Measurements from ENCODE around the gene PPIL1. TPM values are rescaled to one million over a fixed set of nuclear protein-coding genes. Genes with fewer than 3 reads are reported as not detected.
A peak's percentile ranks its signal among the peaks of the same experiment; 100 is the strongest.

The PPIL1 gene
- total RNA-seq, 1 donor from 2014 or later = 33.4 TPM

GRCh38 chr6:36863670-36864540 is 10.7 kb downstream of the PPIL1 start:
- peaks cover 62% of the 10 kb centered on the region for H3K4me1 Mint-ChIP-seq (ENCODE audit: unreplicated experiment)
- TF ChIP-seq CTCF (IDR thresholded peaks at IDR 0.05; ENCODE audit: unreplicated experiment) = no peak
- no peak overlapping the region for H3K4me3 Mint-ChIP-seq (ENCODE audit: unreplicated experiment)
- no peak for DNase-seq (ENCODE audit: low spot score)
- H3K27me3 Mint-ChIP-seq (ENCODE audit: unreplicated experiment) = no peaks in the 10 kb centered on the region
- no peaks in the 10 kb centered on the region for H3K9me3 Mint-ChIP-seq (ENCODE audit: unreplicated experiment)
- H3K36me3 Mint-ChIP-seq (ENCODE audit: low read depth, unreplicated experiment) = peaks cover 18% of the 10 kb centered on the region
- H3K27ac Mint-ChIP-seq (ENCODE audit: unreplicated experiment) = peak overlapping the region; percentile 57

GRCh38 chr6:36862848-36863382 is 11.7 kb downstream of the PPIL1 start:
- Mint-ChIP-seq H3K4me3 (ENCODE audit: unreplicated experiment) (peak overlapping the region; percentile 3), H3K36me3 (ENCODE audit: low read depth, unreplicated experiment) (peaks cover 18% of the 10 kb centered on the region), H3K27me3 (ENCODE audit: unreplicated experiment) (no peaks in the 10 kb centered on the region), H3K27ac (ENCODE audit: unreplicated experiment) (no peak overlapping the region), H3K4me1 (ENCODE audit: unreplicated experiment) (peaks cover 62% of the 10 kb centered on the region), H3K9me3 (ENCODE audit: unreplicated experiment) (no peaks in the 10 kb centered on the region)
- no peak for TF ChIP-seq CTCF (IDR thresholded peaks at IDR 0.05; ENCODE audit: unreplicated experiment)
- DNase-seq (ENCODE audit: low spot score) = no peak

DNA sequence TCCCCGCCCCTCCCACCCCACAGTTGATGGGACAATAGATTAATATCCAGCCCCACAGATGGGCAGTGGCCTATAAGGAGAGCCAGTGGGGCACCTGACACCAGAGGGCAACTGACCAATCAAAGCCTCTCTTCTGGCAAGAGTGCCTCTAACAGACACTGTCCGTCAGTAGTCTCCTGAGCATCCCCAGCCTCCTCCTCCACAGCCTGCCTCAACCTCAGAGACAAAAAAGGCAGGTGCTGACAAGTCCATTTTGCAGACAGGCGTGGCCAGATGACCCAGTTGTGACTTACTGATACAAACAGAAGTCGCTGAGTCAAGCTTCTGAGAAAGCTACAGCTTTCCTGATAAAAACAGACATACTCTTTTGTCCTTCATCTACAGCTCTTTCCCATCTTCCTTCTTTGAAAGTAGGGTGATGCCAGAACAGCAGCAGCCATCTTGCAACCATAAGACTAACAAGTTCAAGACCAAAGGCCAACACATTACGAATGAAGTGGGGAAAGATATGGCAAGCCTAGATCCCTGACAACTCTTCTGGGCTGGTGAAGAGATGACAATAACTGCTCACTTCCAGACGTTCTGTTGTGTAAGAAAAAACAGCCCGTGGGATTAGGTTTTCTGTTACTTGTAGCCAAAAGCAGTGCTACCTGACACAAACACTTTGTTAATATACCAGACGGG is 12.3 kb downstream of the PPIL1 start:
- H3K4me3 Mint-ChIP-seq (ENCODE audit: unreplicated experiment) = no peak overlapping the region
- no peaks in the 10 kb centered on the region for H3K27me3 Mint-ChIP-seq (ENCODE audit: unreplicated experiment)
- H3K36me3 Mint-ChIP-seq (ENCODE audit: low read depth, unreplicated experiment) = peaks cover 18% of the 10 kb centered on the region
- H3K27ac Mint-ChIP-seq (ENCODE audit: unreplicated experiment) = no peak overlapping the region
- H3K9me3 Mint-ChIP-seq (ENCODE audit: unreplicated experiment) = no peaks in the 10 kb centered on the region
- no peak for DNase-seq (ENCODE audit: low spot score)
- TF ChIP-seq CTCF (IDR thresholded peaks at IDR 0.05; ENCODE audit: unreplicated experiment) = no peak
- peaks cover 56% of the 10 kb centered on the region for H3K4me1 Mint-ChIP-seq (ENCODE audit: unreplicated experiment)

DNA sequence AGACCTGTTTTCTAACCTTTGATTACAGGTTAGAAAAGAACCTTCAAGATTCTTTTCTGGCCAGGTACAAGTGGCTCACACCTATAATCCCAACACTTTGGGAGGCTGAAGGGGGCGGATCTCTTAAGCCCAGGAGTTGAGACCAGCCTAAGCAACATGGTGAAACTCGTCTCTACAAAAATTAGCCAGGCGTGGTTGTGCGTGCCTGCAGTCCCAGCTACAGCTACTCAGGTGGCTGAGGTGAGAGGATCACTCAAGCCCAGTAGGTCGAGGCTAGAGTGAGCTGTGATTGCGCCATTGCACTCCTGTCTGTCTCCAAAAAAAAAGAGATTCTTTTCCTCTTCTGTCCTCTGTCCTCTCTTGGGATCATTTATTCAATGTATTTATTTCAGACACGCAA is 14.5 kb downstream of the PPIL1 start:
- Mint-ChIP-seq H3K9me3 (ENCODE audit: unreplicated experiment) (no peaks in the 10 kb centered on the region), H3K27ac (ENCODE audit: unreplicated experiment) (no peak overlapping the region), H3K27me3 (ENCODE audit: unreplicated experiment) (no peaks in the 10 kb centered on the region), H3K4me3 (ENCODE audit: unreplicated experiment) (peak overlapping the region; percentile 6), H3K36me3 (ENCODE audit: low read depth, unreplicated experiment) (peaks cover 30% of the 10 kb centered on the region), H3K4me1 (ENCODE audit: unreplicated experiment) (peaks cover 34% of the 10 kb centered on the region)
- no peak for TF ChIP-seq CTCF (IDR thresholded peaks at IDR 0.05; ENCODE audit: unreplicated experiment)
- DNase-seq (ENCODE audit: low spot score) = no peak

Data from endothelial cell (in vitro differentiated cells).